ENCODE data around the gene ITFG1.
"Not testable (repeated sequence)": the region's sequence is repeated elsewhere in the genome, so short reads cannot be mapped to it uniquely, and the experiment has no call there.

The ITFG1 gene

DNA sequence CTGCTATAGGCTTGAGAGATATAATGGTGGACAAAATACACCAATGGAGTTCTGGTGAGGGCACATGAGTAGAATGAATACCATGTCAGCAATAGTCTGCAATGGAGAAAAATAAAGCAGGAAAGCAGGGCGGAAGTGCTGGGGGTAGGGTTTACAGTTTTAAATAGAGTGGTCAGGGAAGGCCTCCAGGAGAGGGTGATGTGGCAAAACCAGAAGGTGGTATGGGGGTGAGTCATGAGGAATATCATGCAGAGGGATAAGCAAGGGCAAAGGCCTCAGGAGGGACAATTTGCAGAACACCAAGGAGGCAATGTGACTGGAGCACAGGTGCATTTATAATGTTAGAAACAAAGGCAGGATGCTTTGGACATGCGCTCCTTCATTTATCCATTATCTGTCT is 102.0 kb downstream of the ITFG1 start:
- DNase-seq (ENCODE audit: low read depth) = no peak
- TF ChIP-seq MYC (IDR thresholded peaks at IDR 0.05; ENCODE audit: low read depth, low read length) (no peak), POLR2A (IDR thresholded peaks at IDR 0.05; ENCODE audit: extremely low read depth, insufficient read length) (no peak)
- TF ChIP-seq, protein P1, sequence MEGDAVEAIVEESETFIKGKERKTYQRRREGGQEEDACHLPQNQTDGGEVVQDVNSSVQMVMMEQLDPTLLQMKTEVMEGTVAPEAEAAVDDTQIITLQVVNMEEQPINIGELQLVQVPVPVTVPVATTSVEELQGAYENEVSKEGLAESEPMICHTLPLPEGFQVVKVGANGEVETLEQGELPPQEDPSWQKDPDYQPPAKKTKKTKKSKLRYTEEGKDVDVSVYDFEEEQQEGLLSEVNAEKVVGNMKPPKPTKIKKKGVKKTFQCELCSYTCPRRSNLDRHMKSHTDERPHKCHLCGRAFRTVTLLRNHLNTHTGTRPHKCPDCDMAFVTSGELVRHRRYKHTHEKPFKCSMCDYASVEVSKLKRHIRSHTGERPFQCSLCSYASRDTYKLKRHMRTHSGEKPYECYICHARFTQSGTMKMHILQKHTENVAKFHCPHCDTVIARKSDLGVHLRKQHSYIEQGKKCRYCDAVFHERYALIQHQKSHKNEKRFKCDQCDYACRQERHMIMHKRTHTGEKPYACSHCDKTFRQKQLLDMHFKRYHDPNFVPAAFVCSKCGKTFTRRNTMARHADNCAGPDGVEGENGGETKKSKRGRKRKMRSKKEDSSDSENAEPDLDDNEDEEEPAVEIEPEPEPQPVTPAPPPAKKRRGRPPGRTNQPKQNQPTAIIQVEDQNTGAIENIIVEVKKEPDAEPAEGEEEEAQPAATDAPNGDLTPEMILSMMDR (IDR thresholded peaks at IDR 0.05; ENCODE audit: low read depth, low read length) = no peak
- TF ChIP-seq, protein P2, sequence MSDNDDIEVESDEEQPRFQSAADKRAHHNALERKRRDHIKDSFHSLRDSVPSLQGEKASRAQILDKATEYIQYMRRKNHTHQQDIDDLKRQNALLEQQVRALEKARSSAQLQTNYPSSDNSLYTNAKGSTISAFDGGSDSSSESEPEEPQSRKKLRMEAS (IDR thresholded peaks at IDR 0.05; ENCODE audit: low read depth, low read length) = no peak

DNA sequence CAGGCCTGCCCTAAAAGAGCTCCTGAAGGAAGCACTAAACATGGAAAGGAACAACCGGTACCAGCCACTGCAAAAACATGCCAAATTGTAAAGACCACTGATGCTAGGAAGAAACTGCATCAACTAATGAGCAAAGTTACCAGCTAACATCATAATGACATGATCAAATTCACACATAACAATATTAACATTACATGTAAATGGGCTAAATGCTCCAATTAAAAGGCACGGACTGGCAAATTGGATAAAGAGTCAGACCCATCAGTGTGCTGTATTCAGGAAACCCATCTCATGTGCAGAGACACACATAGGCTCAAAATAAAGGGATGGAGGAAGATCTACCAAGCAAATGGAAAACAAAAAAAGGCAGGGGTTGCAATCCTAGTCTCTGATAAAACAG is 111.8 kb downstream of the ITFG1 start:
- not testable (repeated sequence) for H3K4me3 ChIP-seq (ENCODE audit: low read depth, low read length); DNase-seq (ENCODE audit: low read depth)

More for the DNA sequence above, 102.0 kb downstream of the ITFG1 start:
- no peak overlapping the region for H3K4me3 ChIP-seq (ENCODE audit: low read depth, low read length)

DNA sequence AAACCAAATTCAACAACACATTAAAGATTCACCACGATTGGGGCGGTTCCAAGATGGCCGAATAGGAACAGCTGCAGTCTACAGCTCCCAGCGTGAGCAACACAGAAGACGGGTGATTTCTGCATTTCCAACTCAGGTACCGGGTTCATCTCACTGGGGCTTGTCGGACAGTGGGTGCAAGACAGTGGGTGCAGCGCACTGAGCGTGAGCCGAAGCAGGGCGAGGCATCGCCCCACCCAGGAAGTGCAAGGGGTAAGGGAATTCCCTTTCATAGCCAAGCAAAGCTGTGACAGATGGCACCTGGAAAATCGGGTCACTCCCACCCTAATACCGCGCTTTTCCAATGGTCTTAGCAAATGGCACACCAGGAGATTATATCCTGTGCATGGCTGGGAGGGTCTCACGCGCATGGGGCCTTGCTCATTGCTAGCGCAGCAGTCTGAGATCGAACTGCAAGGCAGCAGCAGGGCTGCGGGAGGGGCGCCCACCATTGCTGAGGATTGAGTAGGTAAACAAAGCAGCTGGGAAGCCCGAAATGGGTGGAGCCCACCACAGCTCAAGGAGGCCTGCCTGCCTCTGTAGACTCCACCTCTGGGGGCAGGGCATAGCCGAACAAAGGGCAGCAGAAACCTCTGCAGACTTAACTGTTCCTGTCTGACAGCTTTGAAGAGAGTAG is 113.7 kb downstream of the ITFG1 start:
- not testable (repeated sequence) for H3K4me3 ChIP-seq (ENCODE audit: low read depth, low read length); DNase-seq (ENCODE audit: low read depth)

DNA sequence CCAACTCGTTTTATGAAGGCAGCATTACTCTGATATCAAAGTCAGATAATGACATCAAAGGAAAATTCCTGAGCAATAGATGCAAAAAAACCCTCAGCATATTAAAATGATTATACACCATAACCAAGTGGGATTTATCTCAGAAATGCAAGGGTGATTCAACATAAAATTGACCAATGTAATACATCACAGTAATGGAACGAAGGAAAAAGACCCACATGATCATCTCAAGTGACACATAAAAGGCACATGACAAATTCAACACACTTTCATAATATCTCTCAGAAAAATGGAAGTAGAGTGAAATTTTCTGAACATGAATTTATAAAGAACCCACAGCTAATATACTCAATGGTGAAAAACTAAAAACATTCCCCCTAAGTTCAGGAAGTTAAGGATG is 118.8 kb downstream of the ITFG1 start:
- no peak for DNase-seq (ENCODE audit: low read depth)
- H3K4me3 ChIP-seq (ENCODE audit: low read depth, low read length) = no peak overlapping the region
- TF ChIP-seq, protein P1 (IDR thresholded peaks at IDR 0.05; ENCODE audit: low read depth, low read length) = no peak
- TF ChIP-seq POLR2A (IDR thresholded peaks at IDR 0.05; ENCODE audit: extremely low read depth, insufficient read length) = no peak
- TF ChIP-seq, protein P2 (IDR thresholded peaks at IDR 0.05; ENCODE audit: low read depth, low read length) = no peak
- TF ChIP-seq MYC (IDR thresholded peaks at IDR 0.05; ENCODE audit: low read depth, low read length) = no peak

DNA sequence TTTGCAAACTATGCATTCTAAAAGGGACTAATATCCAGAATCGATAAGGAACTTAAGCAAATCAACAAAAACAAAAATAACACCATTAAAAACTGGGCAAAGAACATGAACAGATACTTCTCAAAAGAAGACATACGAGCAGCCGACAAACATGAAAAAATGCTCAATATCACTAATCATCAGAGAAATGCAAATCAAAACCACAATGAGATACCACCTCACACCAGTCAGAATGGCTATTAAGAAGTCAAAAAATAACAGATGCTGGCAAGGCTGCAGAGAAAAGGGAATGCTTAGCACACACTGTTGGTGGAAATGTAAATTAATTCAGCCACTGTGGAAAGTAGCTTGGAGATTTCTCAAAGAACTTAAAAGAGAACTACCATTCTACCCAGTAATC is 130.3 kb downstream of the ITFG1 start:
- not testable (repeated sequence) for H3K4me3 ChIP-seq (ENCODE audit: low read depth, low read length); DNase-seq (ENCODE audit: low read depth)

DNA sequence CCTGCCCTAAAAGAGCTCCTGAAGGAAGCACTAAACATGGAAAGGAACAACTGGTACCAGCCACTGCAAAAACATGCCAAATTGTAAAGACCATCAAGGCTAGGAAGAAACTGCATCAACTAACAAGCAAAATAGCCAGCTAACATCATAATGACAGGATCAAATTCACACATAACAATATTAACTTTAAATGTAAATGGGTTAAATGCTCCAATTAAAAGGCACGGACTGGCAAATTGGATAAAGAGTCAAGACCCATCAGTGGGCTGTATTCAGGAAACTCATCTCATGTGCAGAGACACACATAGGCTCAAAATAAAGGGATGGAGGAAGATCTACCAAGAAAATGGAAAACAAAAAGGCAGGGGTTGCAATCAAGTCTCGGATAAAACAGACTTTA is 136.6 kb downstream of the ITFG1 start:
- H3K4me3 ChIP-seq (ENCODE audit: low read depth, low read length); DNase-seq (ENCODE audit: low read depth): not testable (repeated sequence)

DNA sequence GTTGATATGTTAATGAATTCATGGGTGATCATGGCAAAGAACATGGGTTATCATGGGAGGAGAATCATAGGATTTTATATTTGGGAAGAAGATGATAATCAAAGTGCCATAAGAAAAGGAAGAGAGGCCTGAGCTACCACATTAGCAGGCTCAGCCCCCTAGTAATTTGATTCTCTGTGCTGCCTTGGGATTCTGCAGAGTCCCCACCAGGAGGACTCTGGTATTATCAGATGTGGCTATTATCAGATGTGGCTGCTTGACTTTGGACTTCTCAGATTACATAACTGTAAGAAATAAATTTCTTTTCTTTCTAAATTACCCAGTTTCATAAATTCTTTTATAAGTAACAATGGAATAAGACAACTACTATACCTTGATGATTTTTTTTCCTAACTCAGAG is 137.6 kb downstream of the ITFG1 start:
- H3K4me3 ChIP-seq (ENCODE audit: low read depth, low read length) = no peak overlapping the region
- DNase-seq (ENCODE audit: low read depth) = no peak
- TF ChIP-seq, protein P1 (IDR thresholded peaks at IDR 0.05; ENCODE audit: low read depth, low read length) = no peak

DNA sequence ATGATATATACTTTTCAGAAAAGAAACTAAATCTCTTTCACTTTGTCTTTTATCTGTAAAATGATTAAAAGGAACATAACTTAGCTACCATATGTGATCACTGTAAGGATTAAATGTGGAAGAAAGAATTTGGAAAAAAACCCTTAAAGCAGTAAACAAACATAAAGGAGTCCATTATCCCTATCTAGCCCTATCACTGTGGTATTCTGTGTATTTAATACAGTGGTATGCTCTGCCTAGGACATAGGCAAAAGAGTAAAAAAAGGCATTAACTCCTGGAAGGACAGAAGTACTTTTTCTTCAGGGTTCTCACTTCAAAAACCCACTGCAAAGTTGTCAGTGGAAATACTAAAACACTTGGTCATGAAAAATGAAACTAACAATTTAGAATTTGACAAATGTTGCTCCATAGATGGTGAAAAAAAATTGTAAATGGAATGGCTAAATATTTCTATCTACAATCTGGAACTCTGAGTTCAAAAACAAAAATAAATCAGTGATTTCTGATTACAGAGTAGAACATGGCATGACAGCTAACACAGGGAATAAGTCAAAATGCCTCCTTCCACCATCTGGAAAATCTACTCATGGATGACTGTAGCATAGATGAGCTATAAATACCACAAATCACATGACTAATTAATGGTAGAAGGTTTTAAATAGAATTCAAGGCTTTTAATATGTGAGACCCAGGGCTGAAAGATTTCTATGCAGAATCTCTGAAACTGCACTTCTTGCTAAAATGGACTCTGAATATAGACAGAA is 140.1 kb downstream of the ITFG1 start:
- no peak overlapping the region for H3K4me3 ChIP-seq (ENCODE audit: low read depth, low read length)
- no peak for DNase-seq (ENCODE audit: low read depth)
- TF ChIP-seq, protein P2 (IDR thresholded peaks at IDR 0.05; ENCODE audit: low read depth, low read length) = no peak
- no peak for TF ChIP-seq MYC (IDR thresholded peaks at IDR 0.05; ENCODE audit: low read depth, low read length)
- no peak for TF ChIP-seq POLR2A (IDR thresholded peaks at IDR 0.05; ENCODE audit: extremely low read depth, insufficient read length)
- TF ChIP-seq, protein P1 (IDR thresholded peaks at IDR 0.05; ENCODE audit: low read depth, low read length) = no peak
